ENCODE measurements around the gene CDK19.
"Not testable (repeated sequence)": the region's sequence is repeated elsewhere in the genome, so short reads cannot be mapped to it uniquely, and the experiment has no call there.

Gene CDK19

GRCh38 chr6:110755411-110755834, 59.8 kb downstream of the CDK19 start:
- no peak for DNase-seq

GRCh38 chr6:110753936-110754668, 61.2 kb downstream of the CDK19 start:
- not testable (repeated sequence) for DNase-seq

- DNase-seq: no peak
Measured at GRCh38 chr6:110748453-110748852, 66.8 kb downstream of the CDK19 start.

GRCh38 chr6:110746680-110747079, 68.6 kb downstream of the CDK19 start:
- DNase-seq: no peak

- no peak for DNase-seq
Measured at GRCh38 chr6:110744991-110745390, 70.3 kb downstream of the CDK19 start.

GRCh38 chr6:110742552-110742951, 72.7 kb downstream of the CDK19 start:
- DNase-seq: not testable (repeated sequence)

GRCh38 chr6:110741517-110741916, 73.8 kb downstream of the CDK19 start:
- DNase-seq: no peak

GRCh38 chr6:110738899-110739365, 76.3 kb downstream of the CDK19 start:
- DNase-seq: no peak

- DNase-seq: no peak
Measured at GRCh38 chr6:110735666-110736065, 79.6 kb downstream of the CDK19 start.

GRCh38 chr6:110731898-110732297, 83.4 kb downstream of the CDK19 start:
- DNase-seq: no peak

- DNase-seq: no peak
Measured at GRCh38 chr6:110731196-110731595, 84.1 kb downstream of the CDK19 start.

GRCh38 chr6:110728501-110728900, 86.8 kb downstream of the CDK19 start:
- DNase-seq: no peak

GRCh38 chr6:110723017-110723416, 92.3 kb downstream of the CDK19 start:
- DNase-seq: no peak

GRCh38 chr6:110720066-110720465, 95.2 kb downstream of the CDK19 start:
- DNase-seq: no peak

- not testable (repeated sequence) for DNase-seq
Measured at GRCh38 chr6:110719601-110720000, 95.7 kb downstream of the CDK19 start.

- no peak for DNase-seq
Measured at GRCh38 chr6:110714143-110714542, 101.1 kb downstream of the CDK19 start.

GRCh38 chr6:110712238-110712637, 103.0 kb downstream of the CDK19 start:
- DNase-seq: no peak

- DNase-seq: no peak
Measured at GRCh38 chr6:110710115-110710514, 105.2 kb downstream of the CDK19 start.

- DNase-seq: no peak
Measured at GRCh38 chr6:110708295-110708950, 106.8 kb downstream of the CDK19 start.

- no peak for DNase-seq
Measured at GRCh38 chr6:110705543-110705942, 109.7 kb downstream of the CDK19 start.

- no peak for DNase-seq
Measured at GRCh38 chr6:110703906-110704594, 111.2 kb downstream of the CDK19 start.

GRCh38 chr6:110703010-110703905, 112.0 kb downstream of the CDK19 start:
- no peak for DNase-seq

- no peak for DNase-seq
Measured at GRCh38 chr6:110699780-110700179, 115.5 kb downstream of the CDK19 start.
